Measurements from ENCODE around the gene ILDR1.

ILDR1 gene

GRCh38 chr3:121992601-121993560, 29.2 kb downstream of the ILDR1 start:
- DNase-seq = no peak

- no peak for DNase-seq
These were observed 32.1 kb downstream of the ILDR1 start for GRCh38 chr3:121989943-121990342.

- DNase-seq = no peak
These were observed 33.9 kb downstream of the ILDR1 start for GRCh38 chr3:121988146-121988545.

GRCh38 chr3:121985846-121986245, 36.2 kb downstream of the ILDR1 start:
- no peak for DNase-seq

GRCh38 chr3:121981473-121981872, 40.6 kb downstream of the ILDR1 start:
- no peak for DNase-seq

GRCh38 chr3:121980450-121980796, 41.6 kb downstream of the ILDR1 start:
- DNase-seq = no peak

GRCh38 chr3:121979734-121980449, 42.2 kb downstream of the ILDR1 start:
- DNase-seq = no peak

- DNase-seq = no peak
These were observed 42.8 kb downstream of the ILDR1 start for GRCh38 chr3:121979246-121979645.

- no peak for DNase-seq
These were observed 45.3 kb downstream of the ILDR1 start for GRCh38 chr3:121976727-121977126.

- no peak for DNase-seq
These were observed 46.2 kb downstream of the ILDR1 start for GRCh38 chr3:121975702-121976302.

GRCh38 chr3:121974601-121975111, 47.4 kb downstream of the ILDR1 start:
- DNase-seq = no peak

- no peak for DNase-seq
These were observed 52.0 kb downstream of the ILDR1 start for GRCh38 chr3:121970047-121970446.

GRCh38 chr3:121969631-121970030, 52.4 kb downstream of the ILDR1 start:
- DNase-seq = no peak

- no peak for DNase-seq
These were observed 58.4 kb downstream of the ILDR1 start for GRCh38 chr3:121963608-121964007.

- DNase-seq = no peak
These were observed 59.6 kb downstream of the ILDR1 start for GRCh38 chr3:121962443-121962842.

GRCh38 chr3:121961283-121961682, 60.8 kb downstream of the ILDR1 start:
- no peak for DNase-seq

- DNase-seq = no peak
These were observed 63.2 kb downstream of the ILDR1 start for GRCh38 chr3:121958801-121959200.

- DNase-seq = no peak
These were observed 64.2 kb downstream of the ILDR1 start for GRCh38 chr3:121957674-121958415.

GRCh38 chr3:121956363-121956762, 65.7 kb downstream of the ILDR1 start:
- no peak for DNase-seq

- DNase-seq = no peak
These were observed 70.6 kb downstream of the ILDR1 start for GRCh38 chr3:121951291-121951919.

- no peak for DNase-seq
These were observed 73.4 kb downstream of the ILDR1 start for GRCh38 chr3:121948641-121949040.

- no peak for DNase-seq
These were observed 78.6 kb downstream of the ILDR1 start for GRCh38 chr3:121943431-121943830.
